Gastrocnemius medialis (tissue), 4 donors: ENCODE measurements around the gene RYK.

Source experiments
- POLR2A ChIP-seq, 2 donors: fragments of 450-650 bp; IDR thresholded peaks; one replicate each; pipeline ENCODE4 v1.6.1; 2017; ENCODE audit warnings: antibody characterized with exemption in 2 of 2, mild to moderate bottlenecking in 2 of 2, moderate library complexity in 2 of 2
- TF ChIP-seq, protein P1 (sequence below), 5 experiments: fragments of 450-650 bp in 3 of 5; fragments of 200-600 bp in 2 of 5; sonication (generic) in 2 of 5; IDR thresholded peaks in 4 of 5; conservative IDR thresholded peaks in 1 of 5; 1 replicate in 4 of 5; 2 replicates in 1 of 5; pipeline ENCODE4 v1.5.1; 2016 to 2019; ENCODE audit warnings: antibody characterized with exemption in 5 of 5, mild to moderate bottlenecking in 3 of 5, moderate library complexity in 3 of 5

- no peak for TF ChIP-seq POLR2A (IDR thresholded peaks at IDR 0.05)
- TF ChIP-seq, protein P1, sequence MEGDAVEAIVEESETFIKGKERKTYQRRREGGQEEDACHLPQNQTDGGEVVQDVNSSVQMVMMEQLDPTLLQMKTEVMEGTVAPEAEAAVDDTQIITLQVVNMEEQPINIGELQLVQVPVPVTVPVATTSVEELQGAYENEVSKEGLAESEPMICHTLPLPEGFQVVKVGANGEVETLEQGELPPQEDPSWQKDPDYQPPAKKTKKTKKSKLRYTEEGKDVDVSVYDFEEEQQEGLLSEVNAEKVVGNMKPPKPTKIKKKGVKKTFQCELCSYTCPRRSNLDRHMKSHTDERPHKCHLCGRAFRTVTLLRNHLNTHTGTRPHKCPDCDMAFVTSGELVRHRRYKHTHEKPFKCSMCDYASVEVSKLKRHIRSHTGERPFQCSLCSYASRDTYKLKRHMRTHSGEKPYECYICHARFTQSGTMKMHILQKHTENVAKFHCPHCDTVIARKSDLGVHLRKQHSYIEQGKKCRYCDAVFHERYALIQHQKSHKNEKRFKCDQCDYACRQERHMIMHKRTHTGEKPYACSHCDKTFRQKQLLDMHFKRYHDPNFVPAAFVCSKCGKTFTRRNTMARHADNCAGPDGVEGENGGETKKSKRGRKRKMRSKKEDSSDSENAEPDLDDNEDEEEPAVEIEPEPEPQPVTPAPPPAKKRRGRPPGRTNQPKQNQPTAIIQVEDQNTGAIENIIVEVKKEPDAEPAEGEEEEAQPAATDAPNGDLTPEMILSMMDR (IDR thresholded peaks at IDR 0.05 in 4 of 5, conservative IDR thresholded peaks at IDR 0.05 in 1 of 5) = no peak
These were observed 104.0 kb downstream of the RYK start for GRCh38 chr3:134146666-134147065.
